ENCODE measurements around the gene FAM3A.
"Not testable (repeated sequence)": the region's sequence is repeated elsewhere in the genome, so short reads cannot be mapped to it uniquely, and the experiment has no call there.

DNA sequence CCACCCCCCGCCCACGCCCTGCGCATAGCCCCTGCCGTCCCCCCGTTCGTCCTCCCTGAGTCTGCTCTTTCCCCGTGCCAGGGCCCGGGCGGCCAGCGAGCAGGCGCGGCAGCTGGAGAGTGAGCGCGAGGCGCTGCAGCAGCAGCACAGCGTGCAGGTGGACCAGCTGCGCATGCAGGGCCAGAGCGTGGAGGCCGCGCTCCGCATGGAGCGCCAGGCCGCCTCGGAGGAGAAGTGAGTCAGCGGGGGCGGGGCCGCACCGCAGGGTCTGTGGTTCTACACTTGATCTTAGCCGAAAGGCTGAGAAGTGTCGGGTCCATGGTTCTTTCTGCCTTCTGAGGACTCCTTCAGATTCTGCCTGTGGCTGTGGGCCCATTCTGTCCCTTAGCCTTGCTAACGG is 44.3 kb upstream of the FAM3A start:
- TF ChIP-seq, protein P1, sequence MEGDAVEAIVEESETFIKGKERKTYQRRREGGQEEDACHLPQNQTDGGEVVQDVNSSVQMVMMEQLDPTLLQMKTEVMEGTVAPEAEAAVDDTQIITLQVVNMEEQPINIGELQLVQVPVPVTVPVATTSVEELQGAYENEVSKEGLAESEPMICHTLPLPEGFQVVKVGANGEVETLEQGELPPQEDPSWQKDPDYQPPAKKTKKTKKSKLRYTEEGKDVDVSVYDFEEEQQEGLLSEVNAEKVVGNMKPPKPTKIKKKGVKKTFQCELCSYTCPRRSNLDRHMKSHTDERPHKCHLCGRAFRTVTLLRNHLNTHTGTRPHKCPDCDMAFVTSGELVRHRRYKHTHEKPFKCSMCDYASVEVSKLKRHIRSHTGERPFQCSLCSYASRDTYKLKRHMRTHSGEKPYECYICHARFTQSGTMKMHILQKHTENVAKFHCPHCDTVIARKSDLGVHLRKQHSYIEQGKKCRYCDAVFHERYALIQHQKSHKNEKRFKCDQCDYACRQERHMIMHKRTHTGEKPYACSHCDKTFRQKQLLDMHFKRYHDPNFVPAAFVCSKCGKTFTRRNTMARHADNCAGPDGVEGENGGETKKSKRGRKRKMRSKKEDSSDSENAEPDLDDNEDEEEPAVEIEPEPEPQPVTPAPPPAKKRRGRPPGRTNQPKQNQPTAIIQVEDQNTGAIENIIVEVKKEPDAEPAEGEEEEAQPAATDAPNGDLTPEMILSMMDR (conservative IDR thresholded peaks at IDR 0.05; ENCODE audit: low read depth, low read length): not testable (repeated sequence)
- not testable (repeated sequence) for TF ChIP-seq EZH2 (IDR thresholded peaks at IDR 0.05; ENCODE audit: borderline replicate concordance, low read depth, low read length, poor library complexity, severe bottlenecking)

All from A673 (cell line).